ENCODE results near the gene LARP4B.

DNA sequence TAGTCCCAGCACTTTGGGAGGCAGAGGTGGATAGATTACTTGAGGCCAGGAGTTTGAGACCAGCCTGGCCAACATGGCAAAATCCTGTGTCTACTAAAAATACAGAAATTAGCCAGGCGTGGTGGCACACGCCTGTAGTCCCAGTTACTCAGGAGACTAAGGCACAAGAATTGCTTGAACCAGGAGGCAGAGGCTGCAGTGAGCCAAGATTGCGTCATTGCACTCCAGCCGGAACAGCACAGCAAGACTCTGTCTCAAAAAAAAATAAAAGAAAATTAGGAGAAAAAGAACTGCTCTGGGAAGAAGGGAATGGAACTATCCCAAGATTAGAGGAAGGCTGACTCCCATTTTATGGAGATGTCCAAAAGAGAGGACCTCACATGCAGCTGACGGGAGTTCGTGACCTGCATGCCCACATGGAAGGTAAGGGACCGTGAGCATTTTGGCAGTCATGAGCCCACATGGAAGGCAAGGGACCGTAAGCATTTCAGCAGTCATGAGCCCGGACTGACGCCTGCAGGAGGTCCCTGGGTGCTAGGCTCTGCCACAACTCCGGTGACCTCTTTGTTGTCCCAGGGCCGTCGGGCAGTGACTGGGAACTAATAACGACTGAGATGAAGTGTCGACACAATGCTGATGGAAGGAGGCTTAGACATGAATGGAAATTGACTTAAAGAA lies 38.1 kb upstream of the LARP4B start:
- TF ChIP-seq, protein P1, sequence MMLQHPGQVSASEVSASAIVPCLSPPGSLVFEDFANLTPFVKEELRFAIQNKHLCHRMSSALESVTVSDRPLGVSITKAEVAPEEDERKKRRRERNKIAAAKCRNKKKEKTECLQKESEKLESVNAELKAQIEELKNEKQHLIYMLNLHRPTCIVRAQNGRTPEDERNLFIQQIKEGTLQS (IDR thresholded peaks at IDR 0.05), result no peak
- TF ChIP-seq, protein P2, sequence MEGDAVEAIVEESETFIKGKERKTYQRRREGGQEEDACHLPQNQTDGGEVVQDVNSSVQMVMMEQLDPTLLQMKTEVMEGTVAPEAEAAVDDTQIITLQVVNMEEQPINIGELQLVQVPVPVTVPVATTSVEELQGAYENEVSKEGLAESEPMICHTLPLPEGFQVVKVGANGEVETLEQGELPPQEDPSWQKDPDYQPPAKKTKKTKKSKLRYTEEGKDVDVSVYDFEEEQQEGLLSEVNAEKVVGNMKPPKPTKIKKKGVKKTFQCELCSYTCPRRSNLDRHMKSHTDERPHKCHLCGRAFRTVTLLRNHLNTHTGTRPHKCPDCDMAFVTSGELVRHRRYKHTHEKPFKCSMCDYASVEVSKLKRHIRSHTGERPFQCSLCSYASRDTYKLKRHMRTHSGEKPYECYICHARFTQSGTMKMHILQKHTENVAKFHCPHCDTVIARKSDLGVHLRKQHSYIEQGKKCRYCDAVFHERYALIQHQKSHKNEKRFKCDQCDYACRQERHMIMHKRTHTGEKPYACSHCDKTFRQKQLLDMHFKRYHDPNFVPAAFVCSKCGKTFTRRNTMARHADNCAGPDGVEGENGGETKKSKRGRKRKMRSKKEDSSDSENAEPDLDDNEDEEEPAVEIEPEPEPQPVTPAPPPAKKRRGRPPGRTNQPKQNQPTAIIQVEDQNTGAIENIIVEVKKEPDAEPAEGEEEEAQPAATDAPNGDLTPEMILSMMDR (IDR thresholded peaks at IDR 0.05; ENCODE audit: low read depth, low read length, missing input control), result no peak
- no peak for TF ChIP-seq RAD21 (IDR thresholded peaks at IDR 0.05)
- no peak for TF ChIP-seq YY1 (IDR thresholded peaks at IDR 0.05)
- TF ChIP-seq GABPA (IDR thresholded peaks at IDR 0.05 in 1 of 2, conservative IDR thresholded peaks at IDR 0.05 in 1 of 2), result no peak
- TF ChIP-seq HNF4A (conservative IDR thresholded peaks at IDR 0.05), result no peak
- TF ChIP-seq SP1 (IDR thresholded peaks at IDR 0.05), result no peak
- TF ChIP-seq JUND (IDR thresholded peaks at IDR 0.05), result no peak
- TF ChIP-seq, protein P3, sequence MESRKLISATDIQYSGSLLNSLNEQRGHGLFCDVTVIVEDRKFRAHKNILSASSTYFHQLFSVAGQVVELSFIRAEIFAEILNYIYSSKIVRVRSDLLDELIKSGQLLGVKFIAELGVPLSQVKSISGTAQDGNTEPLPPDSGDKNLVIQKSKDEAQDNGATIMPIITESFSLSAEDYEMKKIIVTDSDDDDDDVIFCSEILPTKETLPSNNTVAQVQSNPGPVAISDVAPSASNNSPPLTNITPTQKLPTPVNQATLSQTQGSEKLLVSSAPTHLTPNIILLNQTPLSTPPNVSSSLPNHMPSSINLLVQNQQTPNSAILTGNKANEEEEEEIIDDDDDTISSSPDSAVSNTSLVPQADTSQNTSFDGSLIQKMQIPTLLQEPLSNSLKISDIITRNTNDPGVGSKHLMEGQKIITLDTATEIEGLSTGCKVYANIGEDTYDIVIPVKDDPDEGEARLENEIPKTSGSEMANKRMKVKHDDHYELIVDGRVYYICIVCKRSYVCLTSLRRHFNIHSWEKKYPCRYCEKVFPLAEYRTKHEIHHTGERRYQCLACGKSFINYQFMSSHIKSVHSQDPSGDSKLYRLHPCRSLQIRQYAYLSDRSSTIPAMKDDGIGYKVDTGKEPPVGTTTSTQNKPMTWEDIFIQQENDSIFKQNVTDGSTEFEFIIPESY (IDR thresholded peaks at IDR 0.05), result no peak
- TF ChIP-seq, protein P4, sequence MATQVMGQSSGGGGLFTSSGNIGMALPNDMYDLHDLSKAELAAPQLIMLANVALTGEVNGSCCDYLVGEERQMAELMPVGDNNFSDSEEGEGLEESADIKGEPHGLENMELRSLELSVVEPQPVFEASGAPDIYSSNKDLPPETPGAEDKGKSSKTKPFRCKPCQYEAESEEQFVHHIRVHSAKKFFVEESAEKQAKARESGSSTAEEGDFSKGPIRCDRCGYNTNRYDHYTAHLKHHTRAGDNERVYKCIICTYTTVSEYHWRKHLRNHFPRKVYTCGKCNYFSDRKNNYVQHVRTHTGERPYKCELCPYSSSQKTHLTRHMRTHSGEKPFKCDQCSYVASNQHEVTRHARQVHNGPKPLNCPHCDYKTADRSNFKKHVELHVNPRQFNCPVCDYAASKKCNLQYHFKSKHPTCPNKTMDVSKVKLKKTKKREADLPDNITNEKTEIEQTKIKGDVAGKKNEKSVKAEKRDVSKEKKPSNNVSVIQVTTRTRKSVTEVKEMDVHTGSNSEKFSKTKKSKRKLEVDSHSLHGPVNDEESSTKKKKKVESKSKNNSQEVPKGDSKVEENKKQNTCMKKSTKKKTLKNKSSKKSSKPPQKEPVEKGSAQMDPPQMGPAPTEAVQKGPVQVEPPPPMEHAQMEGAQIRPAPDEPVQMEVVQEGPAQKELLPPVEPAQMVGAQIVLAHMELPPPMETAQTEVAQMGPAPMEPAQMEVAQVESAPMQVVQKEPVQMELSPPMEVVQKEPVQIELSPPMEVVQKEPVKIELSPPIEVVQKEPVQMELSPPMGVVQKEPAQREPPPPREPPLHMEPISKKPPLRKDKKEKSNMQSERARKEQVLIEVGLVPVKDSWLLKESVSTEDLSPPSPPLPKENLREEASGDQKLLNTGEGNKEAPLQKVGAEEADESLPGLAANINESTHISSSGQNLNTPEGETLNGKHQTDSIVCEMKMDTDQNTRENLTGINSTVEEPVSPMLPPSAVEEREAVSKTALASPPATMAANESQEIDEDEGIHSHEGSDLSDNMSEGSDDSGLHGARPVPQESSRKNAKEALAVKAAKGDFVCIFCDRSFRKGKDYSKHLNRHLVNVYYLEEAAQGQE (IDR thresholded peaks at IDR 0.05), result no peak
- no peak for TF ChIP-seq TAF1 (conservative IDR thresholded peaks at IDR 0.05)
- TF ChIP-seq, protein P5, sequence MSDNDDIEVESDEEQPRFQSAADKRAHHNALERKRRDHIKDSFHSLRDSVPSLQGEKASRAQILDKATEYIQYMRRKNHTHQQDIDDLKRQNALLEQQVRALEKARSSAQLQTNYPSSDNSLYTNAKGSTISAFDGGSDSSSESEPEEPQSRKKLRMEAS (IDR thresholded peaks at IDR 0.05), result no peak
- TF ChIP-seq RXRA (IDR thresholded peaks at IDR 0.05), result peak in 1 of 2 donors; percentile 19
